ENCODE measurements around the gene TMC1. TPM values are rescaled to one million over a fixed set of nuclear protein-coding genes. Genes with fewer than 3 reads are reported as not detected.

The TMC1 gene
- total and polyA plus RNA-seq, 10 of the 15 experiments (the other 5 are each of a cell fraction or from before 2014, with no cell fraction given), result 0.06 to 0.94 (median 0.40) TPM; not detected in 1

- TF ChIP-seq ZBTB4 (CRISPR knock-in tag; IDR thresholded peaks at IDR 0.05) (no peak), MEF2A (IDR thresholded peaks at IDR 0.05; ENCODE audit: insufficient read depth, low read depth, low read length) (peak; percentile 48; the same call in 1 of the 2 replicates), SREBF1 (IDR thresholded peaks at IDR 0.05; ENCODE audit: low read length) (no peak), RB1 (IDR thresholded peaks at IDR 0.05; ENCODE audit: borderline replicate concordance) (peak; percentile 43; the same call in 1 of the 2 replicates), PBX3 (IDR thresholded peaks at IDR 0.05; ENCODE audit: insufficient replicate concordance, low read depth, low read length) (no peak), BRCA1 (IDR thresholded peaks at IDR 0.05; ENCODE audit: low read depth, low read length) (no peak), RAD51 (IDR thresholded peaks at IDR 0.05) (peak; percentile 76), IKZF2 (IDR thresholded peaks at IDR 0.05) (peak; percentile 86 to 92), PRDM15 (CRISPR knock-in tag; IDR thresholded peaks at IDR 0.05) (no peak), USF1 (IDR thresholded peaks at IDR 0.05; ENCODE audit: borderline replicate concordance, extremely low read length, insufficient read depth, low read depth, low read length) (no peak), ASH2L (IDR thresholded peaks at IDR 0.05; ENCODE audit: borderline replicate concordance, low read depth) (no peak), BACH1 (IDR thresholded peaks at IDR 0.05; ENCODE audit: borderline replicate concordance) (no peak), ZNF217 (IDR thresholded peaks at IDR 0.05) (no peak), ZNF274 (IDR thresholded peaks at IDR 0.05; ENCODE audit: insufficient read depth, insufficient read length) (no peak), CBX5 (IDR thresholded peaks at IDR 0.05; ENCODE audit: low read depth) (no peak), JUNB (IDR thresholded peaks at IDR 0.05) (no peak), ZSCAN29 (IDR thresholded peaks at IDR 0.05) (no peak), IRF5 (IDR thresholded peaks at IDR 0.05; ENCODE audit: borderline replicate concordance) (no peak), SREBF2 (IDR thresholded peaks at IDR 0.05; ENCODE audit: low read length) (no peak), YBX1 (IDR thresholded peaks at IDR 0.05) (no peak)
These were observed 5.7 kb downstream of the TMC1 start (continued) for GRCh38 chr9:72526901-72527800.

All from GM12878 (cell line).